Adrenal gland (tissue), 12 donors: Measurements from ENCODE around the gene SLC25A51. TPM values are rescaled to one million over a fixed set of nuclear protein-coding genes. Genes with fewer than 3 reads are reported as not detected.

ENCODE experiments used
- DNase-seq, 7 donors: peaks; one replicate each; pipeline ENCODE4 v3.0.0-alpha.2; 2019 to 2020
- H3K27ac ChIP-seq, 5 donors: fragments of 200-600 bp; sonication (generic) in 4 of 5; 1 replicate in 3 of 5; 2 replicates in 2 of 5; pipeline versions ENCODE4 v1.5.1 to v1.8.0; 2016 to 2020; ENCODE audit warnings: mild to moderate bottlenecking in 1 of 5
- H3K27me3 ChIP-seq: fragments of 200-600 bp; 2 replicates; pipeline ENCODE4 v1.8.0; 2021
- H3K36me3 ChIP-seq, 2 donors: fragments of 200-600 bp; replicated peaks in 1 of 2; 1 replicate in 1 of 2; 2 replicates in 1 of 2; pipeline versions ENCODE4 v1.5.1 to v1.8.0; 2018 to 2022
- H3K4me1 ChIP-seq, 2 donors: fragments of 200-600 bp; replicated peaks in 1 of 2; 1 replicate in 1 of 2; 2 replicates in 1 of 2; pipeline versions ENCODE4 v1.5.1 to v1.8.0; 2018 to 2021
- H3K4me3 ChIP-seq, 4 donors: fragments of 200-600 bp; sonication (generic) in 3 of 4; one replicate each; pipeline ENCODE4 v1.5.1; 2016 to 2018
- H3K9me3 ChIP-seq, 3 donors: fragments of 200-600 bp; sonication (generic) in 1 of 3; replicated peaks in 1 of 3; 1 replicate in 2 of 3; 2 replicates in 1 of 3; pipeline versions ENCODE4 v1.5.1 to v1.8.0; 2016 to 2021
- POLR2A ChIP-seq, 2 donors: fragments of 450-650 bp; IDR thresholded peaks; one replicate each; pipeline ENCODE4 v1.6.1; 2017; ENCODE audit warnings: antibody characterized with exemption in 2 of 2, mild to moderate bottlenecking in 2 of 2, moderate library complexity in 1 of 2
- WGBS, 4 donors: extraction: QIAGEN DNeasy Blood & Tissue Kit in 2 of 4; methylation state at CpG; one replicate each; pipeline versions ENCODE4 v1.1.5 to v1.1.7; 2013 to 2017; 5-methylcytosine and 5-hydroxymethylcytosine counted together
- intact Hi-C, 2 donors: fragments of 100-400 bp; cut with DNase I; formaldehyde crosslinking; loops; one replicate each; pipeline versions ENCODE4 v1.14.1 to v1.15.0; 2022 to 2023
- polyA plus RNA-seq, 3 donors: library from polyadenylated mRNA; stranded (reverse); fragments of 200-250 nt in 2 of 3; fragments of 350-450 nt in 1 of 3; fragmentation: Illumina TruSeq in 1 of 3; extraction: RNeasy Lipid Tissue Mini Kit (QIAGEN cat#74804) in 1 of 3; gene quantifications; one replicate each; pipeline ENCODE4 v1.2.3, GENCODE V29; 2013 to 2014
- total RNA-seq, 9 donors: library from RNA; depleted of rRNA in 4 of 9; stranded (reverse); fragments of >200 nt in 4 of 9; fragments of 120-200 nt in 1 of 9; fragmentation: NEBNext Ultra II Directional in 1 of 9; extraction: Animal tissue kit (Norgen Biotek cat#: 25700) in 1 of 9; gene quantifications; one replicate each; pipeline versions ENCODE4 v1.1.0 to v1.2.4, GENCODE V29; 2013 to 2023
- TF ChIP-seq, protein P1 (sequence below), 6 experiments: fragments of 450-650 bp in 4 of 6; fragments of 200-600 bp in 2 of 6; sonication (generic) in 1 of 6; IDR thresholded peaks; 1 replicate in 5 of 6; 2 replicates in 1 of 6; pipeline versions ENCODE4 v1.5.1 to v1.8.0; 2016 to 2021; ENCODE audit warnings: antibody characterized with exemption in 6 of 6, mild to moderate bottlenecking in 2 of 6, moderate library complexity in 1 of 6
- donor health status: healthy with polysubstance abuse.
- donor health status: Bipolar disorder and iron deficiency.
- donor health status: DM: yes; HTN: yes; CAD: no.
- donor health status: DM: no; HTN: no; CAD: no.
- donor health status: DM: no; HTN: no; CAD: no.
- donor health status: DM: yes; HTN: yes; CAD: no.

SLC25A51 gene
- total and polyA plus RNA-seq, 12 donors, result 3.8 to 28.3 (median 20.7) TPM

DNA sequence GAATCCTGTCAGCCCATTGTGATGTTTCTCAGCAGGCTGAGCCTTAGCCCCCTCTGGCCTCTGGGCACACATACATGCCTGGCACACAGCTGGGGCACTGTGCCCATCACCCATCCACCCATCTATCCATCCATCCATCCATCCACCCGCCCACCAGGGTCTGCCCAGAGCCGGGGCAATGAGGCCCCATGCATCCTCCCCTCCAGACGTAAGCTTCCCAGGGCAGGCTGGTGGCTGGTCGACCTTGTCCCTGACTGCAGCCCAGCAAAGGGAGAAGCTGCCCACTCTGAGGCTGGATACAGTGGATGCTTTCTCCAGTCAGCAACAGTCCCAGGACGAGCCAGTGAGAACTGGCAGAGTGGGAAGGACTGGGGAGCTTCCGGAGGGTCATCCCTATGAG is 21.1 kb upstream of the SLC25A51 start:
- Histone ChIP-seq H3K27me3 (no peaks in the 10 kb centered on the region), H3K4me1 (peaks cover 6 to 21% of the 10 kb centered on the region in 2 donors), H3K36me3 (no peaks in the 10 kb centered on the region), H3K27ac (no peak overlapping the region), H3K4me3 (no peak overlapping the region), H3K9me3 (no peaks in the 10 kb centered on the region)
- TF ChIP-seq POLR2A (IDR thresholded peaks at IDR 0.05), result no peak
- TF ChIP-seq, protein P1, sequence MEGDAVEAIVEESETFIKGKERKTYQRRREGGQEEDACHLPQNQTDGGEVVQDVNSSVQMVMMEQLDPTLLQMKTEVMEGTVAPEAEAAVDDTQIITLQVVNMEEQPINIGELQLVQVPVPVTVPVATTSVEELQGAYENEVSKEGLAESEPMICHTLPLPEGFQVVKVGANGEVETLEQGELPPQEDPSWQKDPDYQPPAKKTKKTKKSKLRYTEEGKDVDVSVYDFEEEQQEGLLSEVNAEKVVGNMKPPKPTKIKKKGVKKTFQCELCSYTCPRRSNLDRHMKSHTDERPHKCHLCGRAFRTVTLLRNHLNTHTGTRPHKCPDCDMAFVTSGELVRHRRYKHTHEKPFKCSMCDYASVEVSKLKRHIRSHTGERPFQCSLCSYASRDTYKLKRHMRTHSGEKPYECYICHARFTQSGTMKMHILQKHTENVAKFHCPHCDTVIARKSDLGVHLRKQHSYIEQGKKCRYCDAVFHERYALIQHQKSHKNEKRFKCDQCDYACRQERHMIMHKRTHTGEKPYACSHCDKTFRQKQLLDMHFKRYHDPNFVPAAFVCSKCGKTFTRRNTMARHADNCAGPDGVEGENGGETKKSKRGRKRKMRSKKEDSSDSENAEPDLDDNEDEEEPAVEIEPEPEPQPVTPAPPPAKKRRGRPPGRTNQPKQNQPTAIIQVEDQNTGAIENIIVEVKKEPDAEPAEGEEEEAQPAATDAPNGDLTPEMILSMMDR (IDR thresholded peaks at IDR 0.05), result no peak
- intact Hi-C loops, result loop anchor here in 1 of 2 donors (5.0 kb wide), 1 partner anchor 62 kb away; no protein-coding TSS in a partner anchor
- no peak for DNase-seq
- WGBS, 4 donors, result 85 to 87% (median 87%) methylated on average over 6 of the region's 6 CpGs

DNA sequence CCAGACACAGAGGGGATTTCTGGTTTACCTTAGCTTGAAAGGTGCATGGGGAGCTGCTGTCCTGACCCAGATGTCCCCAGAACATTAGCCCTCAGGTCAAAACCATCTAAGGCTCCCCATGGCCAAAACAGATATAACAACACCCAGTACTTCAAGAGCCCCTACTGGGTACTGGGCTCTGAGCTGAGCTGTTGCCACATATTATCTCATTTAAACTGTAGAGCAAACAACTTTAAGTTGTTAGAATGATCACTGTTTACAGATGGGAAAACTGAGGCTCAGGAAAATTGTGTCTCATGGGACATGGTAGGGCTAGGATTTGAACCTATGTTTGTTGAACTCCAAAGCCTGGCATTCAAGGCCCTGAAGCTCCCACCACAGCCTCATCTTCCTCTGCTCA is 20.6 kb upstream of the SLC25A51 start:
- H3K4me3 ChIP-seq, result no peak overlapping the region
- H3K36me3 ChIP-seq, result no peaks in the 10 kb centered on the region
- intact Hi-C loops, result loop anchor here (5.0 kb wide), 2 partner anchors 43 to 143 kb away; partner anchors contain the start of gene SHB (in 1 of the 2)
- no peaks in the 10 kb centered on the region for H3K27me3 ChIP-seq
- H3K27ac ChIP-seq, result no peak overlapping the region
- H3K9me3 ChIP-seq, result no peaks in the 10 kb centered on the region
- TF ChIP-seq POLR2A (IDR thresholded peaks at IDR 0.05), result no peak
- TF ChIP-seq, protein P1 (IDR thresholded peaks at IDR 0.05), result no peak
- H3K4me1 ChIP-seq, result peaks cover 6 to 17% of the 10 kb centered on the region in 2 donors
- no peak for DNase-seq

DNA sequence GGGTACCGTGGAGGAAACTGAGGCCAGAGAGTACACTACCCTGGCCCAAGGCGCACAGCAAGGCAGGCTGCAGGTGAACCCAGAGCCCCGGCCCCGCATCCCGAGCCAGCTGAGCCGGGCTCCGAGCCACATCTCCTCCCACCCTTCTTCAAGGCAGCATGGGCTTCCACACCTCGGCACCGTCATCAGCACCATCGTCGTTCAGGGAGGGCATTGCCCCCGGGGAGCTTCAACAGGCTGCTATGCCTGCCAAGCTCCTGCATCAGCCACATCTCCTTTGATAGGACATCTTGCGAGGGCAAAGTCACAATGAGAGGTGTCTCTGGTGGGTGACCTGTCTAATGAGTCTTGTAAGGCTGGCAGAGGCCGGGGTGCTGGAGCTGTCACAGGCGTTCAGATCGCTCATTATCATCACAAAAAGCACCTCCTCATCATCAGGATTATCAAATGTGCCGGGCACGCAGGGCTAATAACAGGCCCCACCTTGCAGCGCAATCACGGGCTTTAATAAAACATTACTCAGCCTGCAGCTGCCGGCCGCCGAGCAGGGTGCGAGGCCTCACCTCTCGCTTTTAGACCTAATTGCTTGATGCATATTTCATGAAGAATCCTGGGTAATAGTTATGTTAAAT is 20.0 kb upstream of the SLC25A51 start:
- WGBS, 4 donors, result 93 to 96% (median 95%) methylated on average over 23 to 25 of the region's 25 CpGs
- TF ChIP-seq, protein P1 (IDR thresholded peaks at IDR 0.05), result no peak
- no peak for TF ChIP-seq POLR2A (IDR thresholded peaks at IDR 0.05)
- intact Hi-C loops, result loop anchor here (5.0 kb wide), 2 partner anchors 43 to 143 kb away; partner anchors contain the start of gene SHB (in 1 of the 2)
- H3K27me3 ChIP-seq, result no peaks in the 10 kb centered on the region
- no peaks in the 10 kb centered on the region for H3K36me3 ChIP-seq
- H3K9me3 ChIP-seq, result no peaks in the 10 kb centered on the region
- no peak for DNase-seq
- H3K4me1 ChIP-seq, result peaks cover 6 to 12% of the 10 kb centered on the region in 2 donors
- no peak overlapping the region for H3K27ac ChIP-seq
- H3K4me3 ChIP-seq, result no peak overlapping the region

DNA sequence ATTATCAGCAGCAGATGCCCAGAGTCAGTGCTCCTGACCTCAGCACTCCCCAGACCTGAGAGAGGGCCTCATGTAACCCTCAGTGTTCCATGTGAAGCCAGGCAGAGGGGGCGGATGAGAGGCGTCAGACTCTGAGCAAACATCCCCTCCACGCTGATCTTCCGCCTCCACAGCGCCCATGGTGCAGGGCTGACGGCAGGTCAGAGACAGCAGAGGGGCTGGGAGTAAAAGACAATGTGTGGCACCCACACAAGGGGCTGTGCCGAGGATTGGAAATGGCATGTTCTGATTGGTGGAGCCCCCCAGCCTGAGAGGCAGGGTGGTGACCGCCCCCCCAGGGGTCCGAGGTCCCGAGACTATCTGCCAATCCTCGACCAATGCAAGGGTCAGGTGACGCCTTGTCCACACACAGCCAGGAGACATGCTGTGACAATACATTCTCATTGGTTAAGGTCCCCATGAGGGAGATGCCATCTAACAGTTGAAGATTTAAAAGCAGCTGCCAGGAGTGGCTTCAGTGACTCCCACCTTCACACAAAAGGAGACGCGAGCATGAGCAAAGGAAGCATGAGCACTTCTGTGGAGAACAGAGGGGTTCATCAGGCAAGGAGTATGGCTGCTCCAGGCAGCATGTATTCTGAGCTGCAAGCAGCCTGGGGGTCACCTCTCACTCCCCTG is 19.3 kb upstream of the SLC25A51 start:
- intact Hi-C loops, result loop anchor here (5.0 kb wide), 2 partner anchors 44 to 144 kb away; partner anchors contain the start of gene SHB (in 1 of the 2)
- no peaks in the 10 kb centered on the region for H3K27me3 ChIP-seq
- no peaks in the 10 kb centered on the region for H3K36me3 ChIP-seq
- DNase-seq, result no peak
- H3K4me1 ChIP-seq, result peaks cover 6 to 12% of the 10 kb centered on the region in 2 donors
- no peaks in the 10 kb centered on the region for H3K9me3 ChIP-seq
- TF ChIP-seq POLR2A (IDR thresholded peaks at IDR 0.05), result no peak
- TF ChIP-seq, protein P1 (IDR thresholded peaks at IDR 0.05), result no peak
- WGBS, 4 donors, result 75 to 89% (median 86%) methylated on average over 8 to 14 of the region's 14 CpGs
- H3K4me3 ChIP-seq, result no peak overlapping the region
- H3K27ac ChIP-seq, result no peak overlapping the region
